GM12891 (cell line): ENCODE data around the gene FSTL1.

Experiments used
- PAX5 ChIP-seq: IDR thresholded peaks from 2 replicates; pipeline ENCODE4 v1.6.1; 2011; ENCODE audit warnings: low read length, moderate library complexity, mild to moderate bottlenecking; ENCODE audit not compliant: insufficient read depth, severe bottlenecking
- POLR2A ChIP-seq: IDR thresholded peaks from 2 replicates; pipeline ENCODE4 v1.6.1; 2011; ENCODE audit warnings: low read depth, low read length, control low read depth
- POLR2AphosphoS5 ChIP-seq: IDR thresholded peaks from 2 replicates; pipeline ENCODE4 v1.6.1; 2011; ENCODE audit warnings: low read depth, low read length, control low read depth
- POU2F2 ChIP-seq: IDR thresholded peaks from 2 replicates; pipeline ENCODE4 v1.6.1; 2011; ENCODE audit warnings: low read depth, mild to moderate bottlenecking, control low read depth, low read length, moderate library complexity
- SPI1 ChIP-seq: IDR thresholded peaks from 2 replicates; pipeline ENCODE4 v1.6.1; 2011; ENCODE audit warnings: low read depth, low read length, control low read depth
- TAF1 ChIP-seq: IDR thresholded peaks from 2 replicates; pipeline ENCODE4 v1.6.1; 2011; ENCODE audit warnings: low read depth, low read length, control low read depth

DNA sequence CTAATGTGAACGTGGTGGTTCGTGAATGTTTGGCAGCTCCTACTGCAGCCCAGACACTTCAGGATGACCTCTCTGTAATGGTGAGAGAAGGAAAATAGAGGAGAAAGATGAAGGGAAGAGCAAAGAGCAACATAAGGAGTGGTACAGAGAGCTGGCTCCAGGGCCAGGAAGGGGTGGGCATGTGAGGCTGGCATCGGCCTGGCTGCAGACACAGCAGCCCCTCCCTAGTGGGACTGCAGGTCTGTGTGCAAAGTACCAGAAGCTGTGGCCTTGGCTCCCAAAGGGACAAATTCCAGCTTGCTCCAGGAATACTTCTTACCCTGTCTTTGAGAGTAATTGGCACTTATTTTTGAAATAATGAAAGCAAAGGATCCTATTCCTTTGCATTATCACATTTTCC lies 10.0 kb downstream of the FSTL1 start:
- TF ChIP-seq POLR2A (no peak), TAF1 (no peak), PAX5 (no peak), POLR2AphosphoS5 (no peak), POU2F2 (no peak), SPI1 (no peak)
